SK-N-SH treated with all-trans-retinoic acid at 6 μM for 48 hours (cell line): ENCODE results near the gene ROBO1.

Source experiments
- CSDC2 ChIP-seq: fragments of 250-450 bp; sonication (Bioruptor Pico); IDR thresholded peaks from 2 replicates; pipeline ENCODE4 v1.5.0; 2020; ENCODE audit warnings: mild to moderate bottlenecking, moderate library complexity
- PATZ1 ChIP-seq: fragments of 250-450 bp; sonication (Bioruptor Pico); IDR thresholded peaks from 2 replicates; pipeline ENCODE4 v1.8.0; 2020; ENCODE audit warnings: mild to moderate bottlenecking, moderate library complexity, borderline replicate concordance
- POU6F1 ChIP-seq: fragments of 250-450 bp; sonication (Bioruptor Pico); IDR thresholded peaks from 2 replicates; pipeline ENCODE4 v1.8.0; 2021; ENCODE audit warnings: low read depth, mild to moderate bottlenecking, moderate library complexity, borderline replicate concordance

GRCh38 chr3:79480746-79481145 is 287.1 kb downstream of the ROBO1 start:
- TF ChIP-seq CSDC2 (CRISPR knock-in tag) = no peak
- TF ChIP-seq POU6F1 (CRISPR knock-in tag) = no peak
- no peak for TF ChIP-seq PATZ1 (CRISPR knock-in tag)
